CD4-positive, alpha-beta T cell treated with Interferon alpha-2 for 1 hour (primary cell): Measurements from ENCODE around the gene DPEP2NB.
"Not testable (repeated sequence)": the region's sequence is repeated elsewhere in the genome, so short reads cannot be mapped to it uniquely, and the experiment has no call there.

ENCODE experiments used
- DNase-seq, 2 donors: peaks; one replicate each; pipeline ENCODE4 v3.0.0-alpha.2; 2020 to 2022

Gene DPEP2NB

DNA sequence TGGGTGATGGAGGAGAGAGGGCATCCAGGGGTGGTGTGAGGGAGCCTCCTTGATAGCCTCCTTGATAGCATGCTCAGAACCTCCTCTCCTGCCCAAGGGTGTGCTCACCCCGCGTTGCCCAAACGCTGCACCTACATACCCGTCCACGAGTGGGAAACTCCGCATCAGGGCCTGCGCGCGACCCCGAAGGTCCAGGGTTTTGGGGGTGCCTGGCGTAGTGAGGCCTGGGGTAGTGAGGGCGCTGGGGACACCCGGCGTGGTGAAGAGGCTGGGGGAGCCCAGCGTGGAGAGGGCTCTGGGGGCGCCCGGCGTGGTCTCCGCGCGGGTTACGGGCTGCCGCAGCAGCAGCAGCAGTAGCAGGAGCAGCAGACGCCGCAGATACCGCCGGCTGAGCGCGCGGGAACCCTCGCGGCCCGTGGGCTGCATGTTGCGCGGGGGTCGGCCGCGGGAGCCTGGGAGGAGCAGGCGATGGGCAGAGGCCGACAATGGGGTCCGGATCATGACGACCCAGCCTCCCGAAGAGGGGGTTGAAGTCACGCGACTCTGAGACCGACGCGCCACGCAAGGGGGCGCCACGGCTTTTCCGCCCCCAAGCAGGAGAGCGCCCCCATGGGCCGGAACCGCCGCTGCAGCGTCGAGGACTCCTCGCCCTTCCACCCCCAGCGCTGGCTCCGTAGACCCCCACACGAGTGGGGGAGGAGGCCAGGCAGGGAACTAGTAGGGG is 35.6 kb downstream of the DPEP2NB start, which contains the start of gene DPEP3:
Gene DPEP3 (minus strand): TSS at position 545 of the 724 bp plus-strand sequence. CDS start 119 bp downstream, at position 426.
- no peak for DNase-seq

GRCh38 chr16:67977469-67978227 is 38.1 kb downstream of the DPEP2NB start:
- DNase-seq = no peak

GRCh38 chr16:67977005-67977404 is 38.7 kb downstream of the DPEP2NB start:
- no peak for DNase-seq

GRCh38 chr16:67976205-67976604 is 39.5 kb downstream of the DPEP2NB start:
- no peak for DNase-seq

- DNase-seq = no peak
Observed at GRCh38 chr16:67975321-67976105, 40.2 kb downstream of the DPEP2NB start.

- DNase-seq = not testable (repeated sequence)
Observed at GRCh38 chr16:67972285-67972684, 43.4 kb downstream of the DPEP2NB start.

DNA sequence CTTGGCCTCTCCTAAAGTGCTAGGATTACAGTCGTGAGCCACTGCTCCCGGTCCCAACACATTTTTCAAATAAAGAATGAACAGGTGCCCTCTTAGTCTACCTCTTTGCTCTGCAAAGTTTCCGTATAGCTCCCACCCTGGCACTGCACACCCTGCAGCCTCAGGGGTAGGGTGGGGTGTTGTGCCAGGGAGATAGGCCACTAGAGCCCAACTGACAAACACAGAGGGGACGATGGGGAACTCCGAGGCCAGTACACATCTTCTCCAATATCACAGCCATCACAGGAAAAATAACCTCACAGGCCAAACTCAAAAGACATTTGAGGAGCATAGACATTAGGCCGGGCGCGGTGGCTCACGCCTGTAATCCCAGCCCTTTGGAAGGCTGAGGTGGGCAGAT is 44.6 kb downstream of the DPEP2NB start:
- DNase-seq = no peak

DNA sequence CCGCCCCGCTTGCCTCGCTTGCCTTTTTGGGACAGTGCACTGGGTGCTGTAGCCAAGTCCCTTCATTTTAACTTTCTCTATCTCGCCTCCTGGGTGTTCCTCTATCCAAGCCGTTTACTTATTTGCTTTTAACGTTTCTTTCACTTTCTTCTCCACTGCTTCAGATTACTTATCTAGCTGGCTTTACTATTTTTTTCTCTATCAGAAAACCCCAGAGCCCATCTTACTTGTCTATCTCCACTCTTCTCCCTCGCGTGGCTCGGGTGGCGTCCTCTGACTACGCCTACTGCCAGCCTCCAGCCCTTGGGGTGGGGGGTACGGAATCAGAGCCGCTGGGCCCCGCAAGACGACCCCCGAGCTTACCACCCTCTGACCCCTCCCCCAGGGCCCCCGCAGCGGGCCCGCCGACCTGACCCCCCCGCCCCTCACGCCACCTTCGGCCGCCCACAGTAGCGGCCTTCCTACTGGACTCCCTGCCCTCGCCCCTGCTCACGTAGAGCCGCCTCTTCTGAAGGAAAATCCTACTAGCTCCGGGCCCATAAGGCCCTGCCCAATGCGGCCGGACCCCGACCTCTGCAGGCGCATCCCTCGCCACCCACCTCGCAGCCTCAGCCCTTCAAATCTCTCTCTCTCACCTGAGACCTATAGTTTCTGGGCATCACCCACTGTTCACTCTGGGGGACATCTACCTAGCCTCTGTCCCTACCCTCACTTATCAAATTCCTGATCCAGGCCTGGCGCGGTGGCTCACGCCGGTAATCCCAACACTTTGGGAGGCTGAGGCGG is 46.3 kb downstream of the DPEP2NB start:
- DNase-seq = peak in 1 of 2 donors; percentile 39

DNA sequence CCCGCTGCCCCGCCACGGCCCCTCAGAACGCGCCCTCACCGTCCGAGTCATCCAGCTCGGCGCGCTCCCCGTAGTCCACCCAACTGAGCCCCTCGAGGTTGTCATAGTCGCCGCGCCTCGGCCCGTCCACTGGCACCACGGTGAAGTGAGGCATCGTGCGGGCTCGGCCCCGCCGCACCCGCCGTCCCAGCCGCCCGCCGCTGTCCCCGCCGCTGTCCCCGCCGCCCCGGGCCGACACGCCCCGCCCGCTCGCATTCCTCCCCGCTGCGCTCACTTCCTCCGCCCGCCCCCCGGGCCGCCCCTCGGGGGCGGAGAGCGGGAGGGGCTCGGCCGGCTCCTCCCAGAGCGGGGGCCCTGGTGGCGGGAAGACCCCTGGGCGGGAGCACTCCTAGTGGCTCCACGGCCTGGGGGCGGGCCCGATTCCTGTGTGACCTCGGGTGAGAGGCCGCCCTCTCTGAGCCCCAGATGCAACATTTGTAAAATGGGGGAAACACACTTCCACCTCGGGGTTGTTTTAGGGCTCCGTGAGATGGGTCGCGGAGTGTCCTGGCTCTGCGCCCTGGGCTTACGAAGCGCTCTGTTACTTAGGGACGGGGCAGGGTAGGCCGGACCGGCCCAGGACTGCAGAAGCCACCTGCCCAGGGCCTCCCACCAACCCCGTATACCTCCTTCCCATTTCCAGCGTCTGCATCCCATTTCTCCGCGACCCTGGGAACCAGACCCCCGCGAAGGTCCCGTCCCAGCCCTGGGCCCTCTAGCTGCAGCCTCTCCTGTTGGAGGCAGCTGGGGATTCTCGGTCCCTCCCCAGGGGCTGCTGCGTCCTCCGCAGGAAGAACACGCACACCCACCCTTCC is 47.1 kb downstream of the DPEP2NB start, which contains the start of gene SLC12A4:
Gene SLC12A4 (minus strand): TSS at position 238 of the 854 bp plus-strand sequence. CDS start 84 bp downstream, at position 154.
- DNase-seq = peak; percentile 85 to 93

- DNase-seq = peak in 1 of 2 donors; percentile 38
Observed at GRCh38 chr16:67967958-67968399, 47.7 kb downstream of the DPEP2NB start.

DNA sequence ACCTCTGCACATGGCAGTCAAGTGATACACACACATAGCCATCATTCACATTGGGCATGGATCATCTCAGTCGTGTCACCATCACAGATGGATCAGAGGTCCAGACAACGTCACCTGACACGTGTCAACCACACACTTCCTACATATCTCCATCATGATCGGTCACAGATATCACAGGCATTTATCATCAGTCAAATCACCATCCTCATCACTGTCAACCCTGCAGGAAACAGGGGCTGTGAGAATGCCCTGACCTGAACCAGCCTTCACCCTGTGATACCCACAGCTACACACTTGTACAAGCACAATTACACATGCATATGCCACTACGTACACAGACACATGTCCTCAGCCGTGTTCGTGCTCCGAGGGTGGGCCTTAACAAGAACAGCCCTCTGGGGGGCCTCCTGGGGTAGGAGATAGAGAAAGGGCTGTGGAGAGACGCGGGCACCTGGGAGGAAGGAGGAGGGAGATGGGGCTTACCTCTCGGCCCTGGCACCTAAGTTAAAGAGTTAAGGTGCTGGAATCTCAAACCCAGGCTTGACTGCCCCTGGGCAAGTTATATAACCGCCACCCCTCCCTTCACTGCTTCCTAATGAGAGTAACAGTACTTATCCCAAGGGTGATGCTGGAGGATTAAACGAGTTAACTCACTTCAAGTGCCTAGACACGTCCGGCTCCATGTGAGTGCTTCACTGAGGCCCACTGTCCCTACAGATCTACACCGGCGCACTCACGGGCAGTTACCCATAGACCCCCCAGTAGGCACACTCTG is 48.3 kb downstream of the DPEP2NB start:
- peak in 1 of 2 donors; percentile 40 for DNase-seq

- no peak for DNase-seq
Observed at GRCh38 chr16:67966549-67967182, 49.0 kb downstream of the DPEP2NB start.

- DNase-seq = no peak
Observed at GRCh38 chr16:67965668-67966548, 49.8 kb downstream of the DPEP2NB start.

- DNase-seq = no peak
Observed at GRCh38 chr16:67964477-67965131, 51.1 kb downstream of the DPEP2NB start.

DNA sequence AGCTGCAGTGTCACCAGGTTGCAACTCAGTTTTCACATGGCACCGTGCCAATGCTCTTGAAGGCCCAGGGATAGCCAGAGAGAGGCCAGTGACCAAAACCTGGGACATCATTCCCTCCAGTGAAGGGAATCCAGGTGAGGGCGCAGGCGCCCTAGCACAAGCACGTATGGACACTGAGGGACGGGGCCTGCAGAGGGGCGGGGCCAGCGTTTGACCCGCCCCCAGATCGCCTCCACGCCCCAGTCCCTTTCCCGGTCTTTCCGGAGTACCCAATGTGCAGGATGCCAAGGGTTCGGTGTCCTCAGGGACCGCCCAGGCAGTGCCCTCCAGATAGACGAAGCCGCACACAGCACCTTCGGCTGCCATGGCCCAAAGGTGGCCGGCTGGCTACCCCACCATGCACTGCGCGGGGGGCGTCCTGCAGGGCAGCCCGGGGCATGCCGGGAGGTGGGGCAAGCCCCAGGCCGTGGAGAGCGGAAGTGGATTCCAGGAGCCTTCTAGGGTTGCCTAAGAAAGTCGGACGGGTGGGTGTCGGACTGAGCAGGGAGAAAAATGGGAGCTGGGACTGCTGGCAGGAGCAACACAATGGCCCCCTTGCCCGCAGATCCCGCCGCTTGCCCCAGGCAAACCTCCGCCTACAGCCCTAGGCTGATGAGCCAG is 51.9 kb downstream of the DPEP2NB start:
- DNase-seq = no peak
